ENCODE measurements around the gene LNX2.

LNX2 gene

GRCh38 chr13:27600711-27601110 is 19.6 kb downstream of the LNX2 start (continued):
- TF ChIP-seq GLI2 (tag by site-specific recombination; IDR thresholded peaks at IDR 0.05; ENCODE audit: borderline replicate concordance, low read depth) (no peak), PRDM2 (tag by site-specific recombination; IDR thresholded peaks at IDR 0.05; ENCODE audit: borderline replicate concordance) (no peak)

- Histone ChIP-seq H3K4me3 (ENCODE audit: low read depth, low read length) (no peak overlapping the region), H3K4me1 (ENCODE audit: control insufficient read depth, insufficient read depth, low read length) (no peaks in the 10 kb centered on the region), H3K36me3 (ENCODE audit: control insufficient read depth in 2 of 2, insufficient read depth in 1 of 2, low read length in 2 of 2) (no peaks in the 10 kb centered on the region), H3K9me3 (ENCODE audit: control insufficient read depth, insufficient read depth, low read depth, low read length) (no peaks in the 10 kb centered on the region), H3K27ac (ENCODE audit: extremely low read depth, low read depth, low read length) (no peak overlapping the region)
- TF ChIP-seq PRDM2 (tag by site-specific recombination; IDR thresholded peaks at IDR 0.05; ENCODE audit: borderline replicate concordance) = no peak
- TF ChIP-seq ZNF335 (tag by site-specific recombination; conservative IDR thresholded peaks at IDR 0.05) = 0 out of 2 replicates have a peak, but pooled peaks have one; percentile 26
- peak; percentile 17; the same call in 1 of the 2 replicates for TF ChIP-seq PRDM6 (tag by site-specific recombination; IDR thresholded peaks at IDR 0.05)
- ChIA-PET POLR2A (interaction anchor here (2.4 kb wide), 1 partner anchor 20 kb away, joined by 12 read pairs; the partner anchor contains the start of gene LNX2), CTCF (no interaction called here)
Observed at GRCh38 chr13:27599845-27600553, 20.3 kb downstream of the LNX2 start.

GRCh38 chr13:27599096-27599495 is 21.2 kb downstream of the LNX2 start:
- ChIA-PET CTCF (interaction anchor here (1.0 kb wide), 1 partner anchor 238 kb away, joined by 3 read pairs; no protein-coding TSS in a partner anchor), POLR2A (interaction anchor here (2.4 kb wide), 1 partner anchor 21 kb away, joined by 12 read pairs; the partner anchor contains the start of gene LNX2)
- Histone ChIP-seq H3K36me3 (ENCODE audit: control insufficient read depth in 2 of 2, insufficient read depth in 1 of 2, low read length in 2 of 2) (no peaks in the 10 kb centered on the region), H3K4me3 (ENCODE audit: low read depth, low read length) (no peak overlapping the region), H3K27ac (ENCODE audit: extremely low read depth, low read depth, low read length) (no peak overlapping the region), H3K4me1 (ENCODE audit: control insufficient read depth, insufficient read depth, low read length) (no peaks in the 10 kb centered on the region), H3K9me3 (ENCODE audit: control insufficient read depth, insufficient read depth, low read depth, low read length) (no peaks in the 10 kb centered on the region)
- TF ChIP-seq GLI2 (tag by site-specific recombination; IDR thresholded peaks at IDR 0.05; ENCODE audit: borderline replicate concordance, low read depth) (no peak), ZBTB17 (tag by site-specific recombination; IDR thresholded peaks at IDR 0.05) (no peak)

Measured in HEK293 (cell line).